PC-3 (cell line): ENCODE measurements around the gene ZSWIM1. TPM values are rescaled to one million over a fixed set of nuclear protein-coding genes. Genes with fewer than 3 reads are reported as not detected.

Source experiments
- ATAC-seq: fragments of 200-7000 bp; cut with Tn5 transposase; 2 replicates; pipeline ENCODE4 v1.9.1; 2020; ENCODE audit warnings: mild to moderate bottlenecking, moderate library complexity
- BruUV-seq: library from RNA; stranded (reverse); fragments of 400-500 nt; replicated peaks from 2 replicates; lab custom pipeline; 2021; lab: Mats Ljungman, UMichigan
- CTCF ChIA-PET: fragments of 300-600 bp; sonication (Branson Sonifier 250); formaldehyde crosslinking; loops from one replicate; lab custom pipeline; 2022; ENCODE audit warnings: antibody characterized with exemption; lab: Charles Lee
- POLR2A ChIA-PET: fragments of 300-600 bp; sonication (Branson Sonifier 250); formaldehyde crosslinking; loops from one replicate; lab custom pipeline; 2022; ENCODE audit warnings: antibody characterized with exemption; ENCODE audit not compliant: unreplicated experiment; lab: Charles Lee
- DNase-seq: peaks from one replicate; pipeline ENCODE4 v3.0.0-alpha.2; 2015
- H2AFZ ChIP-seq: fragments of 300-600 bp; sonication (generic); 2 replicates; pipeline ENCODE4 v1.6.0; 2016; ENCODE audit warnings: antibody characterized with exemption, low read length
- H3F3A ChIP-seq: fragments of 300-600 bp; sonication (generic); one replicate; pipeline ENCODE4 v1.6.0; 2017; ENCODE audit warnings: antibody characterized with exemption, low read length, control low read depth, mild to moderate bottlenecking; ENCODE audit not compliant: unreplicated experiment
- H3K27ac ChIP-seq: fragments of 300-600 bp; sonication (generic); 2 replicates; pipeline ENCODE4 v1.5.1; 2016; ENCODE audit warnings: mild to moderate bottlenecking, low read length
- H3K27me3 ChIP-seq: fragments of 300-600 bp; sonication (generic); 2 replicates; pipeline ENCODE4 v1.6.1; 2016; ENCODE audit warnings: low read length, mixed read lengths
- H3K36me3 ChIP-seq: fragments of 300-600 bp; sonication (generic); 2 replicates; pipeline ENCODE4 v1.6.1; 2016; ENCODE audit warnings: low read depth, mixed run types, low read length, mixed read lengths
- H3K4me1 ChIP-seq: fragments of 300-600 bp; sonication (generic); 2 replicates; pipeline ENCODE4 v1.5.1; 2016; ENCODE audit warnings: low read length; ENCODE audit not compliant: insufficient read depth
- H3K4me2 ChIP-seq: fragments of 300-600 bp; sonication (generic); 2 replicates; pipeline ENCODE4 v1.6.0; 2016; ENCODE audit warnings: low read length
- H3K4me3 ChIP-seq: fragments of 300-600 bp; sonication (generic); 2 replicates; pipeline ENCODE4 v1.5.1; 2016; ENCODE audit warnings: mild to moderate bottlenecking, low read length, mixed read lengths
- H3K79me2 ChIP-seq: fragments of 300-600 bp; sonication (generic); 2 replicates; pipeline ENCODE4 v1.6.1; 2017; ENCODE audit warnings: low read length, mixed read lengths
- H3K9ac ChIP-seq: fragments of 300-600 bp; sonication (generic); 2 replicates; pipeline ENCODE4 v1.6.0; 2016; ENCODE audit warnings: mild to moderate bottlenecking, low read length
- H3K9me2 ChIP-seq: fragments of 300-600 bp; sonication (generic); replicated peaks from 2 replicates; pipeline ENCODE4 v1.6.1; 2016; ENCODE audit warnings: mixed run types, low read length, mixed read lengths
- H3K9me3 ChIP-seq: fragments of 300-600 bp; sonication (generic); 2 replicates; pipeline ENCODE4 v1.6.1; 2016; ENCODE audit warnings: low read length, mixed read lengths
- H4K20me1 ChIP-seq: fragments of 300-600 bp; sonication (generic); 2 replicates; pipeline ENCODE4 v1.6.1; 2016; ENCODE audit warnings: low read length, mixed read lengths
- EZH2 ChIP-seq: fragments of 300-600 bp; sonication (generic); IDR thresholded peaks from one replicate; pipeline ENCODE4 v1.6.1; 2017; ENCODE audit warnings: antibody characterized with exemption, mild to moderate bottlenecking, low read length; ENCODE audit not compliant: unreplicated experiment
- EZH2phosphoT487 ChIP-seq: fragments of 300-600 bp; sonication (generic); IDR thresholded peaks from 2 replicates; pipeline ENCODE4 v1.6.1; 2018; ENCODE audit warnings: mild to moderate bottlenecking, antibody characterized with exemption, low read length, borderline replicate concordance
- intact Hi-C: fragments of 100-400 bp; cut with micrococcal nuclease; formaldehyde crosslinking; loops from 2 replicates; pipeline ENCODE4 v1.9.0; 2023
- total RNA-seq: library from RNA; depleted of rRNA; stranded (reverse); fragments of >200 nt; gene quantifications from 2 replicates; pipeline ENCODE4 v1.2.3, GENCODE V29; 2014
- TF ChIP-seq, protein P1 (sequence below): fragments of 300-600 bp; sonication (generic); conservative IDR thresholded peaks from 2 replicates; pipeline ENCODE4 v1.5.1; 2017; ENCODE audit warnings: antibody characterized with exemption, low read depth, mild to moderate bottlenecking, low read length

Gene ZSWIM1
- total RNA-seq, 1 experiment from 2014 or later = 16.3 TPM

- DNase-seq = no peak
- Histone ChIP-seq H2AFZ (no peak overlapping the region), H3F3A (no peaks in the 10 kb centered on the region), H3K4me1 (no peaks in the 10 kb centered on the region), H3K4me3 (no peak overlapping the region), H4K20me1 (no peaks in the 10 kb centered on the region), H3K36me3 (peaks cover 16% of the 10 kb centered on the region; the same call in 1 of the 2 replicates), H3K4me2 (no peak overlapping the region), H3K27ac (no peak overlapping the region), H3K27me3 (no peaks in the 10 kb centered on the region), H3K9me3 (no peaks in the 10 kb centered on the region), H3K9ac (no peak overlapping the region), H3K79me2 (no peaks in the 10 kb centered on the region), H3K9me2 (no peaks in the 10 kb centered on the region)
- BruUV-seq = no TSS peak
- POLR2A ChIA-PET = no interaction called here
- no peak for TF ChIP-seq EZH2phosphoT487
- intact Hi-C loops = no loop called here
- CTCF ChIA-PET = no interaction called here
- ATAC-seq = no peak
Measured at GRCh38 chr20:45848421-45848820, 32.6 kb upstream of the ZSWIM1 start.

DNA sequence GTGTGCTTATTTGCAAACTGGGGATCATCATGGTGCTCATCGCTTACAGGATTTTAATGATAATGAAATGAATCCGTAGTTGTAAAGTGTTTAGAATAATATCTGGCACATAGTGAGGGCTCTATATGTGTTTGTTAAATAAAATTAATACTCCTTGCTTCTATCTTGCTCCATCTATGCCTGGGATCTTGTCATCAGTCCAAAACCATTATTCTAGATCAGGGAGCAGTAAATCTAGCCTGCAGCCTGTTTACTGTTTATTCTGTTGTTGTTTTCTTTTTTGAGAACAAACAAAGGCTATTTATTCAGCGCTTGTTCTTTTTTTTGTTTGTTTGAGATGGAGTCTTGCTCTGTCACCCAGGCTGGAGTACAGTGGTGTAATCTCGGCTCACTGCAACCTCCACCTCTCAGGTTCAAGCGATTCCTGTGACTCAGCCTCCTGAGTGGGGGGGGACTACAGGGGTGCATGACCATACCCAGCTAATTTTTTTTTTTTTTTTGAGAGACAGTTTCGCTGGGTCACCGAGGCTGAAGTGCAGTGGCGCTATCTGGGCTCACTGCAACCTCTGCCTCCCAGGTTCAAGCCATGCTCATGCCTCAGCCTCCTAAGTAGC lies 32.0 kb upstream of the ZSWIM1 start:
- ChIA-PET POLR2A (interaction anchor here (0.6 kb wide), 1 partner anchor 82 kb away, joined by 5 read pairs; no protein-coding TSS in a partner anchor), CTCF (no interaction called here)
- no peak overlapping the region for H3K27ac ChIP-seq
- no peaks in the 10 kb centered on the region for H4K20me1 ChIP-seq
- H2AFZ ChIP-seq = no peak overlapping the region
- no TSS peak for BruUV-seq
- no peaks in the 10 kb centered on the region for H3K4me1 ChIP-seq
- DNase-seq (no peak), ATAC-seq (no peak)
- no peaks in the 10 kb centered on the region for H3K9me2 ChIP-seq
- no peaks in the 10 kb centered on the region for H3F3A ChIP-seq
- TF ChIP-seq EZH2phosphoT487 = no peak
- TF ChIP-seq EZH2 = no peak
- H3K27me3 ChIP-seq = no peaks in the 10 kb centered on the region
- no peak overlapping the region for H3K4me2 ChIP-seq
- intact Hi-C loops = no loop called here
- no peaks in the 10 kb centered on the region for H3K9me3 ChIP-seq
- no peaks in the 10 kb centered on the region for H3K79me2 ChIP-seq
- no peak overlapping the region for H3K4me3 ChIP-seq
- peaks cover 14% of the 10 kb centered on the region; the same call in 1 of the 2 replicates for H3K36me3 ChIP-seq
- H3K9ac ChIP-seq = no peak overlapping the region

DNA sequence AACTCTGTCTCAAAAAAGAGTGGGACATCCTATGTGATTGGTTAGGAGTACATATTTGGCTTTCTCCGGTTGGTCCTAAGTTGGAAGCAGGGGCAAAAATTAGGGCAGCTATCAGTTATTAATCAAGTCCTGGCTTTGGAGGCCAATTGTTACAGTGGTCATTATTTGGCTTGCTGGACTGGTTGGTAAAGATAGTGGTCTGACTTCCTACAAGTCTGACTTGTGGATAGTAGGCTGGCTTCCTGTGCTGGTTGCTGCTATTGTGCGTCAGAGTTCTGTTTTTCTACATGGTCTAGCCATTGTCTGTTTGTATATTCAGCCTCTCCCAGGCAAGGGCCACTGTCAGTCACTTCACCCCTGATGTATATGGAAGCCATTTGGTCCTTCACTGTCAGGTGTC lies 30.8 kb upstream of the ZSWIM1 start:
- no peak overlapping the region for H3K4me3 ChIP-seq
- no TSS peak for BruUV-seq
- no peaks in the 10 kb centered on the region for H3K27me3 ChIP-seq
- 0 out of 2 replicates have a peak, but pooled peaks cover 8% of the 10 kb centered on the region for H3K36me3 ChIP-seq
- no peak overlapping the region for H2AFZ ChIP-seq
- no peaks in the 10 kb centered on the region for H4K20me1 ChIP-seq
- no peaks in the 10 kb centered on the region for H3F3A ChIP-seq
- no peak for TF ChIP-seq EZH2
- TF ChIP-seq, protein P1, sequence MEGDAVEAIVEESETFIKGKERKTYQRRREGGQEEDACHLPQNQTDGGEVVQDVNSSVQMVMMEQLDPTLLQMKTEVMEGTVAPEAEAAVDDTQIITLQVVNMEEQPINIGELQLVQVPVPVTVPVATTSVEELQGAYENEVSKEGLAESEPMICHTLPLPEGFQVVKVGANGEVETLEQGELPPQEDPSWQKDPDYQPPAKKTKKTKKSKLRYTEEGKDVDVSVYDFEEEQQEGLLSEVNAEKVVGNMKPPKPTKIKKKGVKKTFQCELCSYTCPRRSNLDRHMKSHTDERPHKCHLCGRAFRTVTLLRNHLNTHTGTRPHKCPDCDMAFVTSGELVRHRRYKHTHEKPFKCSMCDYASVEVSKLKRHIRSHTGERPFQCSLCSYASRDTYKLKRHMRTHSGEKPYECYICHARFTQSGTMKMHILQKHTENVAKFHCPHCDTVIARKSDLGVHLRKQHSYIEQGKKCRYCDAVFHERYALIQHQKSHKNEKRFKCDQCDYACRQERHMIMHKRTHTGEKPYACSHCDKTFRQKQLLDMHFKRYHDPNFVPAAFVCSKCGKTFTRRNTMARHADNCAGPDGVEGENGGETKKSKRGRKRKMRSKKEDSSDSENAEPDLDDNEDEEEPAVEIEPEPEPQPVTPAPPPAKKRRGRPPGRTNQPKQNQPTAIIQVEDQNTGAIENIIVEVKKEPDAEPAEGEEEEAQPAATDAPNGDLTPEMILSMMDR = no peak
- no peak for TF ChIP-seq EZH2phosphoT487
- peaks cover 5% of the 10 kb centered on the region; the same call in 1 of the 2 replicates for H3K79me2 ChIP-seq
- no peaks in the 10 kb centered on the region for H3K9me3 ChIP-seq
- H3K9ac ChIP-seq = no peak overlapping the region
- H3K4me1 ChIP-seq = no peaks in the 10 kb centered on the region
- H3K27ac ChIP-seq = no peak overlapping the region
- ChIA-PET CTCF (no interaction called here), POLR2A (no interaction called here)
- DNase-seq (no peak), ATAC-seq (no peak)
- H3K4me2 ChIP-seq = no peak overlapping the region
- intact Hi-C loops = no loop called here
- no peaks in the 10 kb centered on the region for H3K9me2 ChIP-seq
